GM11168 (cell line): ENCODE data around the gene RGPD8.
"Not testable (repeated sequence)": the region's sequence is repeated elsewhere in the genome, so short reads cannot be mapped to it uniquely, and the experiment has no call there.

Source experiments
- in situ Hi-C: fragments of 300-500 bp; cut with MboI; formaldehyde crosslinking; loops from one replicate; pipeline ENCODE4 v1.12.0; 2022; ENCODE audit warnings: low sequenced_read_pairs; ENCODE audit not compliant: unreplicated experiment

Gene RGPD8

DNA sequence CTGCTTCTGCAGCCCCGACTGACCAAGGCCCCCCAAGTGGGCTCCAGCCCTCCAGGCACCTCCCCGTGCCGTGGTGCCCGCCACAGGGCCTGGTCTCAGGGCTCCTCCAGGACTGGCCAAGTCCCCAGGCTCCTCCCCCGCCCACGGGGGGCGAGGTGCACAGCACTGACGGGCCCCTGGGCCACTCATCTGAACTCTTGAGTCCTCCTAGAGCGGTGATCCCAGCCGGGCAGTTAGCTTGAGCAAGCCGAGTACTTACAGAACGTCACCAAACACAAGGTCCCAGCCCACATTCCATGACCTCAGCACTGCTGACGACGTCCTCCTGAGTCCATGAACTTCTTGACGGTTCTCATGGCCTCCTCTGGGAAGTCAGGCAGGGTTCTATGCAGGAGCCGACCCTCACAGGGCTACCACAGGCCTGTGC lies 4.0 kb upstream of the RGPD8 start:
- in situ Hi-C loops = loop anchor here (10.0 to 25.0 kb wide), 2 partner anchors 183 to 1950 kb away; partner anchors contain the start of gene ZC3H8

DNA sequence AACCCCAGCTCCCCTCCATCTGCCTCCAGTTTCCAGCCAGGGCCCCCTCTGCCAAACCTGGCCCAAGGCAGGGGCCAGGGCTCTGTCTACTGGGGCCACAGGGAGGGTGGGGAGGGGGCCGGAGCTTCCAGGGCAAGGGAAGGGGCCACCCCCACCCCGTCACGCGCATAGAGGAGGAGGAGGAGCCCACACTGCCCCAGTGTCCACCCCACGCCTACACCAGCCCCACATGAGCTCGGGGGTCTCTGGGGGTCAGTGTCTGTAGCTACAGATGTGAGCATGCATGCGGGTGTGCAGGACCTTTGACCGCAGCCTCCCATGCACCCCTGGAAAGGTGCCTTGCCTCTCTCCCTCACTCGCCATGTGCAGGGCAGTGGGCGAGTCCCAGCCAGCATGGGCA lies 3.5 kb upstream of the RGPD8 start:
- in situ Hi-C loops = loop anchor here (10.0 to 25.0 kb wide), 2 partner anchors 182 to 1950 kb away; partner anchors contain the start of gene ZC3H8

DNA sequence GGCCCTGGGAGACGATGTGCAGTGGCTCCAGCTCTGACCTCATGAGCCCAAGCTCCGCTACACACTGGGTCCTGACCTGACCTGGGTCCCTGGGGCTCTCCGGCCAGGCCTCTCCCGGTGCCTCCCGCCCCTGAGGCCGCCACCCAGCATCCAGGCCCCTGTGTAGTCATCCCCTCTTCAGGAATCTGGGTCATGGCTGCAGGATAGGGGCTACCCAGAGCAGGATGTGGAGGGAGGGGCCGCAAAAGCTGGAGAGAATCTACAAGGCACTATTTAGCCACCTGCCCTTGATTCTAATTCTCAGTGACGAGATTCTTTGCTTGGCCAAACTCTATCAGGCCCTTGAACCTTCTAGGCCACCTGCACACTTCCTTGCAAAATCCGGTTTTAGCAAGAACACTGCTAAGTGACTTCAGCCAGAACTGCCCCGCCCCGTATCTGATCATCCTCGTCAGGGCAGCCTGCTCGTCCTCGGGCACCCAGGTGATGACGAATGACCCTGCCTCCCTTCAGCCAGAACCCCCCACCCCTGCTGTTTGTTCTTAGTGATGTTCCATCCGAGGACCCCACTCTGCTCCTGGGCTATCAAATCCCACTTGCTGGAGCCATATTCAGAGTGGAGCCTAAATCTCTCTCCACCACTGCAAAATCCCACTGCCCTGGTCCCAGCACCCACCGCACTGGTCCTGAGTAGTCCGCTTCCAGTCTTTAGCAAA lies 2.4 kb upstream of the RGPD8 start:
- in situ Hi-C loops = loop anchor here (10.0 to 25.0 kb wide), 2 partner anchors 181 to 1949 kb away; partner anchors contain the start of gene ZC3H8

DNA sequence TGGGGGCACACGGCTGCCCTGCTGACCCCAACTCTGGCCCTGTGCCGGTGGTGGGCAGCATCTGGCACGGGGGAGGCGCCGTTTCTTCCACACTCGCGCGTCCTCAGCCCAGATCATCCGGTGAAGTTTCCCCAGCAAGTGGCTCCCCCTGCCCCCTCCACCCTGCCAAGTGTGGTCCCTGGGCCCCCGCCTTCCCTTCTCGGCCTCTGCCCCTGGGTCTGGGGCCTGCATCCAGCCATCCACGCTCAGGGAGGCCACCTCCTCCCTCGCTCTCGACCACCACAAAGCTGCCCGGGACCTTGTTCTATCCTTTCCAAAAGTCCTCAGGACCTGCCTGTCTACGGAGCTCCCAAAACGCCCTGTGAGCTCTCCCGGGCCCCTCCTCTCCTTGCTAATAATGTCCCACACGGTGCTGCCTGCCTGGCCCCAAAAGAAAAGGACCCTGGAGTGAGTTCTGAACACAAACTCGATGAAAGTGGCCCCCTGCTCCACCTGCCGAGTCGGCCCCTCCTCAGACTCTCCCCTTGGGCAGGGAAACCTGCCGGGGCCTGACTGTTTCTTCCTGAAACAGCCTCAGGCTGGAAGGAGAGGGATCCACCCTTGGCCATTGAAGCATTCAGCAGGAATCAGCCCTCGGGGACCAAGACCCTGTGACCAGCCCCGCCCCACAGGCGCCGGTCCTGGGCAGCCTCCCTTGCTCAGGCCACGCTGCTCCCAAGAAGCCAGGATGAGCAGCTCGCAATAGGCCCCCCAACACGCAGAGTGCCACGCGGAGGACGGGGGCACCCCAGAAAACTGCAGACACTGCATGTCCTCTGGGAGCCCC lies 1.7 kb upstream of the RGPD8 start:
- in situ Hi-C loops = loop anchor here (10.0 to 25.0 kb wide), 2 partner anchors 180 to 1948 kb away; partner anchors contain the start of gene ZC3H8

DNA sequence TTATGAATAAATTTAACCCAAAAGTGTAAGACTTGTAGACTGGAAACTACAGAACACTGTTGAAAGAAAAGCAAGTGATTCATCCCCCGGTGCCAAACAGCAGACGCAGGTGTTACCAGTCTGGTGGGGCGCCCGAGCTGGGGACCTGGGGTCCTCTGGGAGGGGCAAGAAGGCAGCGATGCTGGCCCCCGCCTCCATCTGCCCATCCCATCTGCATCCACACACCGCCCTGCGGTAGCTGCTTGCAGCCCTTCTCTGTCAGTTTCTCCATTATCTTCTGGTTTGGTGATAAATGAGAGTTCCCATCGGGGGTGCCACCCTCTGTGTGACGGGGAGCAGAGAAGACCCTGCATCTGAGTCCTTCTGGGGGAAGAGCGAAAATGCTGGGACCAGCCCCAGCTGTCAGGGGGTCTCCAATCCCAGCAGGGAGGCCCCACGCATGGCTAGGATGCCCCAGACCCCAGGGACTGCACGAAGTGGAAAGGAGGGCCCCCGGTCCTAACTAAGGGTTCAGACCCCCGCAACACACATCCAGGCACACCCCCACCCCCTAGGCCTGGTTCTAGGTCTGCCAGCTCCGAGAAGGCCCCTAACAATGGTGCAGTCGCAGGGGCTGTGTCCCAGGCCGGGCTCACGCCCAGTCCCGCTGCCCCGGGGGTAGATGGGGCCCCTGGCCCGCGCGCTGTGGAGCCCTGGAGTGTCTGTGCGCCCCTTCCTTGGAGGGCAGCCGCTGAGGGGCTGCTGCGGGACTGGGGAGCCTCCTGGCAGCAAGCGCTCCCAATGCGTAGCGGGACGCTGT lies 686 bp upstream of the RGPD8 start:
- in situ Hi-C loops = loop anchor here (10.0 to 25.0 kb wide), 2 partner anchors 179 to 1947 kb away; partner anchors contain the start of gene ZC3H8

DNA sequence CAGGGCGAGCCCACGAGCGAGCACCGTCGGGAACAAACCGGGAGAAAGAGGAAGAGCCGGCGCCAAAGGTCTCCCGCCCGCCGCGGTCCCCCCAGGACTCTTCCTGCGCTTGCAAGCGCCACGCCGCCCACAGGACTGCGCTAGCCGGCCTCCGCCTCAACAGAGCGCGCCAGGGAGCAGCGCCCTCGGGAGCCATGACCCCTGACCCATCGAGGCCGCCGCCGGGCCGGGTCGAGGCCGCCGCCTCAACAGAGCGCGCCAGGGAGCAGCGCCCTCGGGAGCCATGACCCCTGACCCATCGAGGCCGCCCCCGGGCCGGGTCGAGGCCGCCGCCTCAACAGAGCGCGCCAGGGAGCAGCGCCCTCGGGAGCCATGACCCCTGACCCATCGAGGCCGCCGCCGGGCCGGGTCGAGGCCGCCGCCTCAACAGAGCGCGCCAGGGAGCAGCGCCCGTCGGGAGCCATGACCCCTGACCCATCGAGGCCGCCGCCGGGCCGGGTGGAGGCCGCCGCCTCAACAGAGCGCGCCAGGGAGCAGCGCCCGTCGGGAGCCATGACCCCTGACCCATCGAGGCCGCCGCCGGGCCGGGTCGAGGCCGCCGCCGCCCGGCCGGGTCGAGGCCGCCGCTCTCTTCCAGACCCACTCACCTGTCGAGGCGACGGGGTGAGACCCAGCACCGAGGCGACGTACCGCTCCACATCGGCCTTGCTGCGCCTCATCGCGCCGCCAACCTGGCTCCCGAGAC lies 538 bp downstream of the RGPD8 start:
- in situ Hi-C loops = loop anchor here (10.0 to 25.0 kb wide), 2 partner anchors 178 to 1946 kb away; partner anchors contain the start of gene ZC3H8

DNA sequence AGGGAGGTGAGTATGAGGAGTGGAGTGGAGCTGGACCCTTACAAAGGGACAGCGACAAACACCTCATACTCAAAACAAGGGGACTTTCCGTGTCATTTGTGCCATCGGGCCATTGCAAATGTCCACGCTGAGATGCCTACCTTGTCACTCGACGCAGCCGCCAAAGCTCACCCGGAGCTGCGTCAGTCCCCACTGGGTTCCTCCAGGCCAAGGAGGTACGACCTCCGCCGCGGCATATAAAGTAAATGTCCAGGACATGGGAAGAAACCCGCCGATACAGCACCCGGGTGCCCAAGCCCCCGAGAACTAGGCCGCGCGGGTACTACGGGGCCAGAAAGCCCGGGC lies 1.1 kb downstream of the RGPD8 start:
- in situ Hi-C loops = loop anchor here (10.0 to 25.0 kb wide), 2 partner anchors 178 to 1945 kb away; partner anchors contain the start of gene ZC3H8

DNA sequence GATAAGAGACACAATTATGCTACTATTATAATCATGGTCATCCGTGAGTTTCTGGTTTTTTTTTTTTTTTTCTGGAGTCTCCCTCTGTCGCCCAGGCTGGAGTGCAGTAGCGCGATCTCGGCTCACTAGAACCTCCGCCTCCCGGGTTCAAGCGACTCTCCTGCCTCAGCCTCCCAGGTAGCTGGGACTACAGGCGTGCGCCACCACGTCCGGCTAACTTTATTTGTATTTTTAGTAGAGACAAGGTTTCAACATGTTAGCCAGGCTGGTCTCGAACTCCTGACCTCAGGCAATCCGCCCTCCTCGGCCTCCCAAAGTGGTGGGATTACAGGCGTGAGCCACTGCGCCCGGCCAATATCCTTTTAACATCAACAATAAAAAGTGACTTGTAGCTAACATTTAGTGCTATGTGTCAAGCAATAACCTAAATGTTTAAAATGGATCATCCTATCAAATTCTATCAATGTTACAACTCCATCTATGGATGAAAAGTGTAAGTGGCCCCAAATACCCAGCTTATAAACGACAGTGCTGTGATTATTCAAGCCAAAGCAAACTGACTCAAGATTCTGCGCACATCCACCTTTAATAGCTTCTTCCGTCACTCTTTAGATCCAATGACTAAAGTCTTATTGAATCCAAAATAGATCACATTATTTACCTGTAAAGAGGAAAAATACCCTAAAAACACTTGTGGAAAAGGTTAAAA lies 1.7 kb downstream of the RGPD8 start:
- in situ Hi-C loops = loop anchor here (10.0 to 25.0 kb wide), 2 partner anchors 177 to 1944 kb away; partner anchors contain the start of gene ZC3H8

DNA sequence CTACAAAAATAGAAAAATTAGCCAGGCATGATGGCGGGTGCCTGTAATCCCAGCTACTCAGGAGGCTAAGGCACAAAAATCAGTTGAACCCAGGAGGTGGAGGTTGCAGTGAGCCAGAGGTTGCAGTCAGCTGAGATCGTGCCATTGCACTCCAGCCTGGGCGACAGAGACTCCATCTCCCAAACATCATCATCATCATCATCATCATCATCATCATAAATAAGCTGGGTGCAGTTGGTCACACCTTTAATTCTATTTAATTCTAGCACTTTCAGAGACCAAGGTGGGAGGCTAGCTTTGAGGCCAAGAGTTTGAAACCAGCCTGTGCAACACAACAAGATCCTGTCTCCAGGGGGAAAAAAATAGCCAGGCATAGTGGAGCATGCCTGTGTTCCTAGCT lies 8.9 kb downstream of the RGPD8 start:
- in situ Hi-C loops = not testable (repeated sequence)

DNA sequence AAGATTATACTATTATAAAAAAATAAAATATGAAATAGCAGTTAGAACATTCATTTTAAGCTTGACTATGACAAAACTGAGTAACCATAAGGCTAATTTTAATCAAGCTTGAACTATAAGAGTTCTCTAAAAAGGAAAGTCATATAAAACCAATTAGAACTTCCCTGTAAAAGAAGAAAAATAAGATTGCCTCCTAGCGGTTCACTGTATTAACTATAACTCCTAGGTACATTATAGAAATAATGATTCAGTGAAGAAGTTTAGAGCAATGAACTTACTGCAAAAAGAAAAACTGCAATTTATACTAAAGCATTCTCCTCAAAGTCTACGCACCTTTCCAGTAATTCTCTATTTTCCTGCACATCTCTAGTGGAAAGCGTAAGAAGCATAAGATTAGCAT lies 16.6 kb downstream of the RGPD8 start:
- in situ Hi-C loops = not testable (repeated sequence)

DNA sequence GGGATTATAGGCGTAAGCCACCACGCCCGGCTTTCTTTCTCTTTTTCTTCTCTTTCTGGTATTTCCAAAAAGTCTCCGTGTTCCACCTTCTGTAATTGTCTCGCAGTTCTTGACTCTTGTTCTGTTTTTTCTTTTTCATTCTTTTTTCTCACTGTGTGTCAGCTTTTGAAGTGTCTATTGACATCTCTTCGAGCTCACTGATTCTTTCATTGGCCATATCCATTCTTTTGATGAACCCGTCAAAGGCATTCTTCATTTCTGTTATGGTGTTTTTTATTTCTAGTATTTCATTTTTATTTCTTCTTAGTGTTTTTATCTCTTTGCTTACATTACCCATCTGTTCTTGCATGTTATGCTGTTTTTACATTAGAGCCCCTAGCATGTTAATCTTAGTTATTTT lies 73.4 kb downstream of the RGPD8 start:
- in situ Hi-C loops = loop anchor here (25.0 kb wide), 1 partner anchor 1848 kb away; no protein-coding TSS in a partner anchor

DNA sequence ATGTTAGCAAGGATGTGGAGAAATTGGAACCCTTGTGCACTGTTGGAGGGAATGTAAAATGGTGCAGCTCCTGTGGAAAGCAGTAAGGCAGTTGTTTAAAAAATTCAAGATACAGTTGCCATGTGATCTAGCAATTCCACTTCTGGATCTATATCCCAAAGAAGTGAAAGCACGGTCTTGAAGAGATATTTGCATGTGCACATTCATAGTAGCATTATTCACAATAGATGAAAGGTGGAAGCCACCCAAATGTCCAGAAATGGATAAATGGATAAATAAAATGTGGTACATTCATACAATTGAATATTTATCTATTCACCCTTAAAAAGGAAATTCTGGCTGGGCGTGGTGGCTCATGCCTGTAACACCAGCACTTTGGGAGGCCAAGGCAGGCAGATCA lies 79.1 kb downstream of the RGPD8 start:
- in situ Hi-C loops = loop anchor here (25.0 kb wide), 1 partner anchor 1842 kb away; no protein-coding TSS in a partner anchor

DNA sequence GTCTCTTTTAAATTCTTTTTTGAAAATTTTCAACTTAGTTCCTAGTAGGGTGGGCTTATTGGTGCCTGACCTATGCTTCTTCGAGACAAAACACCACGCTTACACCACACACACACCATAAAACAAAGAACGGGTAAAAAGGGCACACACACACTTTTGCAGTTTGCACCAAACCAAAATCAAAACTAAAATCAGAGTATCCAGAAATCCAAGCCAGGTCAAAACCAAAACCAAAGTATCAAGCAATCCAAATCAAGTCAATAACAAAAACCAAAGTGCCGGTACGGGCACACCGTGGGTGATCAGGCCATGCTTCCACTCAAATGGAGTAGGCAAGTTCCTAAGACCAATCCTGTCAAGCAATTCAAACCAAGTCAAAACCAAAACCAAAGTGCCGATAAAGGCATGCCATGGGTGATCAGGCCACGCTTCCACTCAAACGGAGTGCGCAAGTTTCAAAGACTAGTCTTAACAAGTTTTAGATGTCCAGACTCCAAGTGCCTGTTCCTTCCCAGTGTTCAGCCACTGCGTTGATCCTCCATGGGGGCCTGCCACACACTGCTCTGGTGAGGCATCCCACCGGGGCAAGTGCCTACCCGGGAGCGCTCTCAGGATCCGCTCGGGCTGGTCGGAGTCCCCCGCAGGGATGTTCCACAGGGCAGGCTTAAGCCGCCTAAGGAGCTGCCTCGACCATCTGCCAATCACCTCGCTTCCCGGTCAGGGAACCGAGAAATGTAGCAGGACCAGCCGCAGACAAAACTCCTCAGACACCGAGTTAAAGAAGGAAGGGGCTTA lies 80.4 kb downstream of the RGPD8 start:
- in situ Hi-C loops = loop anchor here (25.0 kb wide), 1 partner anchor 1841 kb away; no protein-coding TSS in a partner anchor

DNA sequence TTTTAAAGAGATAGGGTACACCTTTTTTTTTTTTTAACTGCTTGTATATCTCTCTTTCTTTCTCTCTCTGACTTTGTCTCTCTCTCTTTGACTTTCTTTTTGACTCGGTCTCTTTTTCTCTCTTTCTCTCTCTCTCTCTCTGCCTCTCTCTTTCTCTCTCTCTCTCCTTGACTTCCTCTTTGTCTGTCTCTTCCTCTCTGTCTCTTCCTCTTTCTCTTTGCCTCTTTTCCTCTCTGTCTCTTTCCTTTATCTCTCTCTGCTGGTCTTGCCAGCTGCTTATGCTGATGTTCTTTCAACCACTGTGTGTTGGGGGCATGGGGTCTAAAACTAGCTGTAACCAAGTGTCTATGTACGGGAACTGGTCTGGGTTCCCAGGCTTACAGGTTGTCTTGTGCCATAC lies 81.2 kb downstream of the RGPD8 start:
- in situ Hi-C loops = loop anchor here (25.0 kb wide), 1 partner anchor 1840 kb away; no protein-coding TSS in a partner anchor

DNA sequence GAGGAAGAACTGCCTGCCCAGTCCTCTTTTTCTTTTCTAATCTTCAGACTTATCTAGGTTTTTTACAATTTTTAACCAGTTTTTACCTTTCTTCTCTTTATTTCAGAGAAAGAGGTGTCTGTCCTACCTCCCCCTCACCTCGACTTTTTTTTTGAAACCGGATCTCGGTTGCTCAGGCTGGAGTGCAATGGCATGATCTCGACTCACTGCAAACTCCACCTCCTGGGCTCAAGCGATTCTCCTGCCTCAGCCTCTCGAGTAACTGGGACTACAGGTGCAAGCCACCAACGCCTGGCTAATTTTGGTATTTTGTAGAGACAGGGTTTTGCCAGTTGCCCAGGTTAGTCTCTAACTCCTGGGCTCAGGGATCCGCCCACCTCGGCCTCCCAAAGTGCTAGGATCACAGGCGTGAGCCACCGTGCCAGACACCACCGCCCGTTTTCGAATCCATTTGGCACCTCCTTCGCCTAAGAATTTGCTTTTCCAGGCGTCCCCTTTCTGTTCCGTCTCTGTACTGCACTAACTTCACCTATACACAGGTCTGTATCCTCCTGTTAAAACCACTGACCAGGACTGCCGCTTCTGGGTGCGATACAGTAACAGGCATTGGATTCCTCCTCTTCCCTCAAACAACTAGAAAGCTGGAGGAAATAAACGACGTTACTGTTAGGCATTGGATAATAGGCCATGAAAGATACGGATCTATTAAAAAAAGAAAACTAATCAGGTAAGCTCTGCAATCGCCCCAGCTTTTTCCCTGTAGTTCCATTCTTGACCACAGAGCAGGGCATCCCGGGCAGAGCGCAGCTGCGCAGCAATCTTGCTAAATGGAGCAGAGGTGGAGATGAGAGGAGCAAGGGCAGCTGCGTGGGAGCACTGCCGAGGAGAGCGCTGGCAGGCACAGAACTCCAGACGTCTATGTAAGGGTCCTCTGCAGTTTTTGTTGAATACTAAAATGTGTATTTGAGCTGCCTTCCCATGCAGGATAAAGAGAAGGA lies 88.1 kb downstream of the RGPD8 start:
- in situ Hi-C loops = loop anchor here (25.0 kb wide), 1 partner anchor 117 kb away; no protein-coding TSS in a partner anchor

DNA sequence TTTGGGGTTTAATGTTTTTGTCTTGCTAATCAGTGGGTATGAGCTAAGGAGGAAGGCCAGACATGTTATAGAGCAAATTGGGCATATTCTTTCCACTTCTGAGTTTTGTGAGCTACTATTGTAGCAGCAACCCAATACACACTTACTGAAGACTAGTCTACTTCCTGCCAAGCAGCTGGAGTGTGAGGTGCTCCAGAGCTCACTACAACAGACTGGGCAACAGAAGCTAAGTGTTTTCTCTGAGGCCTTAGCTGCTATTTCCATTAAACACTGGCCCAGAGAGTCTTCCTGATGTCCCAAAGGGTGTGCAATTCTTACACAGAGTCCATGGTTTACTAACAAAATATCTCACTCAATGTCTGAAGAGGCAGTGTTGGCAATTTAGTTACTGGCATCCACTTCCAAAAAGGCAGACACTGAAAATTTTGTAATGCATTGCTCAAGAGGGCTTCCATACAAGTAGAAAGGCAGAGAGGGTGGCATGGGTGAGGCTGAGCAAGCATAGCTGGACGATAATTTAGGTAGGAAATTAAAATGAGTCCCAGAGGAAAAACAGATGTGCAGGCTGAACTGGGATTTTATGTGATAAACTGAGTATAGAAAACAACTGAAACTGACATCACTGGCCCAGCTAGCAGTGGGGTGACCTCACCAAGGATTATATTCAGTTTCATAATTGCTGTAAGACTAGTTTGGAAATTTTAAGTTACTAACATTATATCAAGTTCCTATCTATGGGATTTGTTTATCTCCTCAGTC lies 89.4 kb downstream of the RGPD8 start:
- in situ Hi-C loops = loop anchor here (25.0 kb wide), 1 partner anchor 118 kb away; no protein-coding TSS in a partner anchor
